D721Med (cell line): ENCODE data around the gene RRP1.

ENCODE experiments used
- DNase-seq: peaks from one replicate; pipeline ENCODE4 v3.0.0; 2011; ENCODE audit warnings: low spot score; ENCODE audit not compliant: insufficient read length
- FAIRE-seq: peaks from 2 replicates; lab custom pipeline; 2011; peaks lifted over from hg19 to GRCh38; lab: Jason Lieb, UNC
- TF ChIP-seq, protein P1 (sequence below): IDR thresholded peaks from 2 replicates; pipeline ENCODE4 v1.5.1; 2012; ENCODE audit warnings: mild to moderate bottlenecking, control low read depth; ENCODE audit not compliant: insufficient read depth; ENCODE audit errors: missing control alignments

RRP1 gene

DNA sequence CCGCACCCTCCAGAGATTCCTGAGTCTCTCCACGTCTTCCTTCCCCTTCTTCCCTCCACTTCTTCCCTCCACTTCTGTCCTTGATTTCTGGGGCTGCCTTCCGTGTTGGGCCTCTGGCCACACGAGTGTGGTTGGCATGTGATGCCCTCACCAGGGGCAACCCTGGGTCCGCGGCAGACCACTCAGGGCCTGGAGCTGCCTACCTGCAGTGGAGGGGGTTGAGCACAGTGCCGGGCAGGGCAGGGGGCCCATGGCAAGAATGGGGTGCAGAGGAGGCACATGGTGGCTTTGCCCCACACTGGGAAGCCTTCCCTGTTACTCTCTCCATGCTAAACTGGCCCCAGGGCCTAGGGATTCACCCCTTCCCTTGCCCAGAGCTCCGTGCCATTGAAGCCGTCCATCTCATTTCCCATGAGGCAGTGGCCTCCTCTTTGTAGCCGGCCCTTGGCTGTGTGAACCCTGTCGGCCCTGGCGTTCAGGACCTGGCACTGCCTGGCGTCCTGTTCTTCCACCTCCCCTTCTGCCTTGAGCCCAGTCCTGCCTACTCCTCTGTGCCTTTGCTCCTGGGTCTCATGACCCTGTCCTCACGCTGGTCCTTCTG is 13.4 kb downstream of the RRP1 start:
- FAIRE-seq = no peak
- TF ChIP-seq, protein P1, sequence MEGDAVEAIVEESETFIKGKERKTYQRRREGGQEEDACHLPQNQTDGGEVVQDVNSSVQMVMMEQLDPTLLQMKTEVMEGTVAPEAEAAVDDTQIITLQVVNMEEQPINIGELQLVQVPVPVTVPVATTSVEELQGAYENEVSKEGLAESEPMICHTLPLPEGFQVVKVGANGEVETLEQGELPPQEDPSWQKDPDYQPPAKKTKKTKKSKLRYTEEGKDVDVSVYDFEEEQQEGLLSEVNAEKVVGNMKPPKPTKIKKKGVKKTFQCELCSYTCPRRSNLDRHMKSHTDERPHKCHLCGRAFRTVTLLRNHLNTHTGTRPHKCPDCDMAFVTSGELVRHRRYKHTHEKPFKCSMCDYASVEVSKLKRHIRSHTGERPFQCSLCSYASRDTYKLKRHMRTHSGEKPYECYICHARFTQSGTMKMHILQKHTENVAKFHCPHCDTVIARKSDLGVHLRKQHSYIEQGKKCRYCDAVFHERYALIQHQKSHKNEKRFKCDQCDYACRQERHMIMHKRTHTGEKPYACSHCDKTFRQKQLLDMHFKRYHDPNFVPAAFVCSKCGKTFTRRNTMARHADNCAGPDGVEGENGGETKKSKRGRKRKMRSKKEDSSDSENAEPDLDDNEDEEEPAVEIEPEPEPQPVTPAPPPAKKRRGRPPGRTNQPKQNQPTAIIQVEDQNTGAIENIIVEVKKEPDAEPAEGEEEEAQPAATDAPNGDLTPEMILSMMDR = no peak

DNA sequence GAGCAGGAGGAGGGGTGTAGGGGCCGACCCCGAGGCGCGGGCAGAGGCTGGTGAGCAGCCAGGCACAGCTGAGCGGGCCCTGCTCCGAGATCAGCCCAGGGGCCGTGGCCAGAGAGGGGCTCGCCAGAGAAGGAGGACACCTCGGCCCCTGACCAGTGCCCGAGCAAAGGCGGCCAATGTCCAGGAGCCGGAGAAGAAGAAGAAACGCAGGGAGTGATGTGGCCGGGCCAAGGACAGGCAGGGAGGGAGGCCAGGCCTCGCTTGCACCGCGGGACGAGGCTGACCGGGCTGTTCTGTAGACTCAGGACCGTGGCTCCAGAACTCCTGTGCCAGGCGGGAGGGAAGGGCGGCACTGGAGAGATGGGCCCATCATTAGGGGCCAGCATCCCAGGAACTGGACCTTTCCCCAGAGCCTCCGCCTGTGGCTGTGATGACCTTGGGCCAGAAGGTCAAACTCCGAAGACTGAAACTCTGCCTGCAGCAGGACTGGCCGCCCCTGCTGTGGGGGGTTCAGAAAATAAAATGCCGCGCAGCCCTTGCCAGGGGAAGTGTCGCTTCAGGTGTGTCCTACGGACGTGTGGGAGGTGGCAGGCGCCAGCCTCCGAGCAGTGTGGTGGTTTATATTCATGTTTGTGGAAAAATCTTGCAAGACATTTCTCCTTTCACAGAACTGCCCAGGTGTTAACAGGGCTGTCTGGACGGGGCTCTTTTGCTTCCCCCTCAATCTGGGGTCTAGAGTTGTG is 14.4 kb downstream of the RRP1 start:
- DNase-seq = no peak

More for the DNA sequence above, 13.4 kb downstream of the RRP1 start:
- no peak for DNase-seq

DNA sequence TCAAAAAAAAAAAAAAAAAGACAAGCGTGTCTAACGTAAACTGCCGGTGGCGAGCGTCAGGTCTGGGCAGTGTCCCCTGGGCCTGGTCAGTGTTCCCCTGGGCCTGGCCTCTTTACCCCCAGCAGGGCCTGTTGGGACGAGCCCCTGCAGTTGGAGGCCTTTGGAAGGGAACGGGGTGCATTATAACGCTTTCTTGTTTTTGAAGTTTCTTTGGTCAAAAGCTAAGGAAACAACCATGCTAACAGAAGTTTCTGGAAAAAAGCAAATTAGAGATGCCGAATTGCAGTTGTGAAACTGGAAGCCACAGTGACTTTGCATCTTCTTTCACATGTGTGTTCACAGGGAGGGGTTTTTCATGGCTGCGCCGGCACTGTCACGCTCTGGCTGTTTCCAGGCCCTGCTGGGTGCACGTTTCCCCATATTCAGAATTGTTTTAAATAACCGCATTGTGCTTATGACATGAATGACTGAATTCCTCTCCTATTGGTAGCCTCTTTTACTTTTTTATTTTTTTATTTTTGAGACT is 16.0 kb downstream of the RRP1 start:
- TF ChIP-seq, protein P1 = no peak
- FAIRE-seq (no peak), DNase-seq (no peak)

More for the DNA sequence above, 14.4 kb downstream of the RRP1 start:
- no peak for FAIRE-seq
- TF ChIP-seq, protein P1 = no peak

DNA sequence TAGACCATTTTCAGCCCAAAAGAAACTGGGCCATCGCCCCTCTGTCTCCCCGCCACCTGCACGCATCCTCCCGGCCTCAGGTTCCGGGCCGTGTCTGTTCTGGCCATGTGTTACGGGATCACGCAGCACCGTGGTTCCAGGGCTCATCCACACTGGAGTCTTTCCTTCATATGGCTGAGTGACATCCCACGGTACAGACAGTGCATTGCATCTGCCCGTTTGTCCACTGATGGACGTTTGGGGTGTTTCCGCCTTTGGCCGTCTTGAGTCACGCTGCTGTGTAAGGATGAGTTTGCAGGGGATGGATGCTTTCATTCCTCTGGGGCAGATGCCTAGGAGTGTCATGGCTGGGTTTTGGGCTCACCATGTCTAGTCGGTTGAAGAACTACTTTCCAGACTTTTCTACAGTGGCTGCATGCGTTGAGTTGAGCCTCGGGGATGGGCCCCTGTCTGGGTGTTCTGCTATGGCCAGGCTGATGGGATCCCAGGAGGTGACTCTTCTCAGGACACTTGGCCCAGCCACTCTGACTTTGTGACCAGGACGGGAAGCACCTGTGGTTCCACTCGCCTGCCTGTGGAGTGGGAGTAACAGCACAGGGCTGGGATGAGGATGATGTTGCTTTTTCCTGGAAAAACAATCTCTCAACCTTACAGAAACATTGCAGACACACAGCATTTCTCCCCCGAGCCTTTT is 16.8 kb downstream of the RRP1 start:
- DNase-seq = no peak
- FAIRE-seq = no peak
- TF ChIP-seq, protein P1 = no peak

DNA sequence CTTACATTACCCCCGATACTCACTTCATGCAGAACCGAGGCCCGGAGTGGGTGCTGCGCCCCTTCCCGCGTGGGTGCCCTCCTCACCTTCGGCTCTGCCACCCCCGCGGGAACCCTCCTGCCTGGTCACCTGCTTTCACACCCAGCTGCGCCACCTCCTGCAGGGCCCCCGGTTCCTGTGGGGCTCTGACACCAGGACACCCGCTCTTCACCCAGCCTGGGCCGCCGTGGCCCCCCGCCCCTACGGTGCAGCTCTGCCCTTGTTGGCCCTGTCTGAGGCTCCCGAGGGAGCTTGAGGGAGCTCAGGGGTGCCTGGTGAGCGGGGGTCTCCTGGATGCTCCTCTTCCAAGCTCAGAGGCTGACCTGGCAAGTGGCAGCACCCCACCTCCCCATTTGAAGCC is 19.0 kb downstream of the RRP1 start:
- DNase-seq = no peak
- no peak for FAIRE-seq
- TF ChIP-seq, protein P1 = no peak

DNA sequence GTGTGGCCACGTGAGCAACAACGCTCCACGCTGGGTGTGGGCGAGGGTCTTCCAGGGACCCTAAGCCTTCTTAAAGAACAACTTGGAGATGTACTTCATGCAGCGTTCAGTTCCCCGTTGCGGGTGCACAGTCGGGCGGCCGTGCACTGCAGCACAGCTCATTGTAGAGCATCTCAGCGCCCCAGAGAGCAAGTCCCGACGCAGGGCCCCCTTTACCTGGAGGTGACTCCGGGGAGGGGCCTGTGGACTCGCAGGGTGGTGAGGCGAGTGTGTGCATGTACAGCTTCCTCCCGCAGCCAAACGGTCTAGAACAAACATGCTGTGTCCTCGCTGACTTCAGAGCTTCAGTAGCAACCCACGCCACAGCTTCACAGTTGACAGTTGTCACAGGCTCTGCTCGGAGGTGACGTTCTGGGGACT is 19.5 kb downstream of the RRP1 start:
- FAIRE-seq = no peak
- no peak for DNase-seq
- TF ChIP-seq, protein P1 = no peak
